HepG2 (cell line): ENCODE measurements around the gene ANKRD40CL. TPM values are rescaled to one million over a fixed set of nuclear protein-coding genes. Genes with fewer than 3 reads are reported as not detected.

Experiments
- FOSL1 ChIP-seq: sonication (generic); formaldehyde crosslinking; IDR thresholded peaks from 2 replicates; pipeline ENCODE4 v1.9.0; 2021; ENCODE audit warnings: missing genetic modification reagents, borderline replicate concordance
- HCFC1 ChIP-seq: fragments of 150-350 bp; IDR thresholded peaks from 2 replicates; pipeline ENCODE4 v1.6.1; 2014; ENCODE audit warnings: low read depth, low read length
- HNF4A ChIP-seq: sonication (generic); formaldehyde crosslinking; IDR thresholded peaks from 2 replicates; pipeline ENCODE4 v1.4.0; 2020; ENCODE audit warnings: missing genetic modification reagents
- HNRNPL ChIP-seq: fragments of 200-400 bp; formaldehyde crosslinking; IDR thresholded peaks from 2 replicates; pipeline ENCODE4 v1.6.1; 2017; ENCODE audit warnings: mild to moderate bottlenecking, low read depth, low read length
- KLF13 ChIP-seq: sonication (generic); formaldehyde crosslinking; IDR thresholded peaks from 2 replicates; pipeline ENCODE4 v1.4.0; 2020; ENCODE audit warnings: mild to moderate bottlenecking, missing genetic modification reagents
- NAIF1 ChIP-seq: sonication (generic); formaldehyde crosslinking; IDR thresholded peaks from 2 replicates; pipeline ENCODE4 v1.5.0; 2020; ENCODE audit warnings: mild to moderate bottlenecking, missing genetic modification reagents, borderline replicate concordance
- PAX8 ChIP-seq: sonication (generic); formaldehyde crosslinking; IDR thresholded peaks from 2 replicates; pipeline ENCODE4 v1.8.0; 2022; ENCODE audit warnings: mild to moderate bottlenecking, missing genetic modification reagents, borderline replicate concordance
- YEATS2 ChIP-seq: sonication (generic); formaldehyde crosslinking; IDR thresholded peaks from 2 replicates; pipeline ENCODE4 v1.4.0; 2020; ENCODE audit warnings: missing genetic modification reagents, borderline replicate concordance
- ZNF333 ChIP-seq: sonication (generic); formaldehyde crosslinking; IDR thresholded peaks from 2 replicates; pipeline ENCODE4 v1.4.0; 2020; ENCODE audit warnings: mild to moderate bottlenecking, missing genetic modification reagents, borderline replicate concordance
- ZNF335 ChIP-seq: sonication (generic); formaldehyde crosslinking; IDR thresholded peaks from 2 replicates; pipeline ENCODE4 v1.4.0; 2020; ENCODE audit warnings: missing genetic modification reagents
- polyA plus RNA-seq, 8 experiments: library from polyadenylated mRNA; depleted of rRNA in 3 of 8; stranded (reverse) in 7 of 8; unstranded in 1 of 8; fragments of >200 nt; fragmentation: Illumina TruSeq in 4 of 8; extraction: Trizol in 4 of 8; gene quantifications; 2 replicates each; pipeline versions ENCODE4 v1.2.1 to v1.2.3, GENCODE V29; 2011 to 2016; ENCODE audit warnings: low read depth in 4 of 8, missing spikeins in 1 of 8, mixed read lengths in 1 of 8; ENCODE audit not compliant: insufficient read depth in 1 of 8
- total RNA-seq, 5 experiments: library from RNA; depleted of rRNA; stranded (reverse); fragments of >200 nt; fragmentation: Illumina TruSeq; extraction: Trizol; gene quantifications; 2 replicates each; pipeline ENCODE4 v1.2.3, GENCODE V29; 2016; ENCODE audit warnings: low read depth in 1 of 5
- TF ChIP-seq, protein P1 (sequence below), 2 experiments: fragments of 450-650 bp in 1 of 2; sonication (generic) in 1 of 2; formaldehyde crosslinking in 1 of 2; IDR thresholded peaks; 2 replicates each; pipeline versions ENCODE4 v1.6.1 to v1.8.0; 2016 to 2022; ENCODE audit warnings: antibody characterized with exemption in 1 of 2, mild to moderate bottlenecking in 1 of 2, missing genetic modification reagents in 1 of 2
- TF ChIP-seq, protein P2 (sequence below): sonication (generic); formaldehyde crosslinking; IDR thresholded peaks from 2 replicates; pipeline ENCODE4 v1.8.1; 2023; ENCODE audit warnings: missing genetic modification reagents, mild to moderate bottlenecking, borderline replicate concordance
- TF ChIP-seq, protein P3 (sequence below): fragments of 450-650 bp; IDR thresholded peaks from 2 replicates; pipeline ENCODE4 v1.6.1; 2017; ENCODE audit warnings: mild to moderate bottlenecking
- TF ChIP-seq, protein P4 (sequence below), 2 experiments: IDR thresholded peaks; 2 replicates each; pipeline ENCODE4 v1.6.1; 2011 to 2012; ENCODE audit warnings: low read length in 2 of 2, borderline replicate concordance in 1 of 2, low read depth in 1 of 2, mild to moderate bottlenecking in 1 of 2, moderate library complexity in 1 of 2

ANKRD40CL gene
- total and polyA plus RNA-seq, 2 of the 13 experiments (the other 11 are each of a cell fraction or from before 2014, with no cell fraction given): 0.03 to 0.11 TPM

DNA sequence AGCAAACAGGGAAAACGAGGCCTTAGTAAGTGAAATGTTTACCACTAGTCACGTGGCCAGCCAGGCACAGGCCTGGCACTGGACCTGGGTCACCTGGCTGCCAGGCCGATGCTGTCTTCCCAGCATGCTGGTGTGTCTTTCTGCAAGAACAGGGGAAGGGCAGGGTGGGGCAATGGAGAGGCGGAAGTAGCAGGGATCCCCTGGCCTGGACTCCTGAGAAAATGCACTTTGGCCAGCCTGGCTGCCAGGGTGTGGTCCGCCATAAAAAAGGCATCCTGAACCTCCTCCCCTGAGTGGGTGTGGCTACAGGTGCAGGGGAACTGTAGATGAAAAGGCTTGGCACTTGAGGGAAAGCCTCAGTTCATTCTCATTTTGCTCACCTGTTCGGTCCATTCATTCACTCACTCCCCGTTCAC lies 1.0 kb upstream of the ANKRD40CL start (continued):
- TF ChIP-seq, protein P1, sequence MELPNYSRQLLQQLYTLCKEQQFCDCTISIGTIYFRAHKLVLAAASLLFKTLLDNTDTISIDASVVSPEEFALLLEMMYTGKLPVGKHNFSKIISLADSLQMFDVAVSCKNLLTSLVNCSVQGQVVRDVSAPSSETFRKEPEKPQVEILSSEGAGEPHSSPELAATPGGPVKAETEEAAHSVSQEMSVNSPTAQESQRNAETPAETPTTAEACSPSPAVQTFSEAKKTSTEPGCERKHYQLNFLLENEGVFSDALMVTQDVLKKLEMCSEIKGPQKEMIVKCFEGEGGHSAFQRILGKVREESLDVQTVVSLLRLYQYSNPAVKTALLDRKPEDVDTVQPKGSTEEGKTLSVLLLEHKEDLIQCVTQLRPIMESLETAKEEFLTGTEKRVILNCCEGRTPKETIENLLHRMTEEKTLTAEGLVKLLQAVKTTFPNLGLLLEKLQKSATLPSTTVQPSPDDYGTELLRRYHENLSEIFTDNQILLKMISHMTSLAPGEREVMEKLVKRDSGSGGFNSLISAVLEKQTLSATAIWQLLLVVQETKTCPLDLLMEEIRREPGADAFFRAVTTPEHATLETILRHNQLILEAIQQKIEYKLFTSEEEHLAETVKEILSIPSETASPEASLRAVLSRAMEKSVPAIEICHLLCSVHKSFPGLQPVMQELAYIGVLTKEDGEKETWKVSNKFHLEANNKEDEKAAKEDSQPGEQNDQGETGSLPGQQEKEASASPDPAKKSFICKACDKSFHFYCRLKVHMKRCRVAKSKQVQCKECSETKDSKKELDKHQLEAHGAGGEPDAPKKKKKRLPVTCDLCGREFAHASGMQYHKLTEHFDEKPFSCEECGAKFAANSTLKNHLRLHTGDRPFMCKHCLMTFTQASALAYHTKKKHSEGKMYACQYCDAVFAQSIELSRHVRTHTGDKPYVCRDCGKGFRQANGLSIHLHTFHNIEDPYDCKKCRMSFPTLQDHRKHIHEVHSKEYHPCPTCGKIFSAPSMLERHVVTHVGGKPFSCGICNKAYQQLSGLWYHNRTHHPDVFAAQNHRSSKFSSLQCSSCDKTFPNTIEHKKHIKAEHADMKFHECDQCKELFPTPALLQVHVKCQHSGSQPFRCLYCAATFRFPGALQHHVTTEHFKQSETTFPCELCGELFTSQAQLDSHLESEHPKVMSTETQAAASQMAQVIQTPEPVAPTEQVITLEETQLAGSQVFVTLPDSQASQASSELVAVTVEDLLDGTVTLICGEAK (IDR thresholded peaks at IDR 0.05): no peak
- TF ChIP-seq, protein P1 (CRISPR knock-in tag; IDR thresholded peaks at IDR 0.05): no peak
- TF ChIP-seq HNRNPL: no peak
- TF ChIP-seq ZNF335 (CRISPR knock-in tag): no peak
- no peak for TF ChIP-seq PAX8 (CRISPR knock-in tag)
- no peak for TF ChIP-seq ZNF333
- peak; percentile 67 for TF ChIP-seq HNF4A
- no peak for TF ChIP-seq NAIF1 (CRISPR knock-in tag)
- TF ChIP-seq, protein P2, sequence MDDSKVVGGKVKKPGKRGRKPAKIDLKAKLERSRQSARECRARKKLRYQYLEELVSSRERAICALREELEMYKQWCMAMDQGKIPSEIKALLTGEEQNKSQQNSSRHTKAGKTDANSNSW (CRISPR knock-in tag): no peak
- TF ChIP-seq YEATS2 (CRISPR knock-in tag): no peak
- TF ChIP-seq, protein P3, sequence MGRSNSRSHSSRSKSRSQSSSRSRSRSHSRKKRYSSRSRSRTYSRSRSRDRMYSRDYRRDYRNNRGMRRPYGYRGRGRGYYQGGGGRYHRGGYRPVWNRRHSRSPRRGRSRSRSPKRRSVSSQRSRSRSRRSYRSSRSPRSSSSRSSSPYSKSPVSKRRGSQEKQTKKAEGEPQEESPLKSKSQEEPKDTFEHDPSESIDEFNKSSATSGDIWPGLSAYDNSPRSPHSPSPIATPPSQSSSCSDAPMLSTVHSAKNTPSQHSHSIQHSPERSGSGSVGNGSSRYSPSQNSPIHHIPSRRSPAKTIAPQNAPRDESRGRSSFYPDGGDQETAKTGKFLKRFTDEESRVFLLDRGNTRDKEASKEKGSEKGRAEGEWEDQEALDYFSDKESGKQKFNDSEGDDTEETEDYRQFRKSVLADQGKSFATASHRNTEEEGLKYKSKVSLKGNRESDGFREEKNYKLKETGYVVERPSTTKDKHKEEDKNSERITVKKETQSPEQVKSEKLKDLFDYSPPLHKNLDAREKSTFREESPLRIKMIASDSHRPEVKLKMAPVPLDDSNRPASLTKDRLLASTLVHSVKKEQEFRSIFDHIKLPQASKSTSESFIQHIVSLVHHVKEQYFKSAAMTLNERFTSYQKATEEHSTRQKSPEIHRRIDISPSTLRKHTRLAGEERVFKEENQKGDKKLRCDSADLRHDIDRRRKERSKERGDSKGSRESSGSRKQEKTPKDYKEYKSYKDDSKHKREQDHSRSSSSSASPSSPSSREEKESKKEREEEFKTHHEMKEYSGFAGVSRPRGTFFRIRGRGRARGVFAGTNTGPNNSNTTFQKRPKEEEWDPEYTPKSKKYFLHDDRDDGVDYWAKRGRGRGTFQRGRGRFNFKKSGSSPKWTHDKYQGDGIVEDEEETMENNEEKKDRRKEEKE: no peak
- TF ChIP-seq KLF13 (CRISPR knock-in tag): no peak
- TF ChIP-seq, protein P4, sequence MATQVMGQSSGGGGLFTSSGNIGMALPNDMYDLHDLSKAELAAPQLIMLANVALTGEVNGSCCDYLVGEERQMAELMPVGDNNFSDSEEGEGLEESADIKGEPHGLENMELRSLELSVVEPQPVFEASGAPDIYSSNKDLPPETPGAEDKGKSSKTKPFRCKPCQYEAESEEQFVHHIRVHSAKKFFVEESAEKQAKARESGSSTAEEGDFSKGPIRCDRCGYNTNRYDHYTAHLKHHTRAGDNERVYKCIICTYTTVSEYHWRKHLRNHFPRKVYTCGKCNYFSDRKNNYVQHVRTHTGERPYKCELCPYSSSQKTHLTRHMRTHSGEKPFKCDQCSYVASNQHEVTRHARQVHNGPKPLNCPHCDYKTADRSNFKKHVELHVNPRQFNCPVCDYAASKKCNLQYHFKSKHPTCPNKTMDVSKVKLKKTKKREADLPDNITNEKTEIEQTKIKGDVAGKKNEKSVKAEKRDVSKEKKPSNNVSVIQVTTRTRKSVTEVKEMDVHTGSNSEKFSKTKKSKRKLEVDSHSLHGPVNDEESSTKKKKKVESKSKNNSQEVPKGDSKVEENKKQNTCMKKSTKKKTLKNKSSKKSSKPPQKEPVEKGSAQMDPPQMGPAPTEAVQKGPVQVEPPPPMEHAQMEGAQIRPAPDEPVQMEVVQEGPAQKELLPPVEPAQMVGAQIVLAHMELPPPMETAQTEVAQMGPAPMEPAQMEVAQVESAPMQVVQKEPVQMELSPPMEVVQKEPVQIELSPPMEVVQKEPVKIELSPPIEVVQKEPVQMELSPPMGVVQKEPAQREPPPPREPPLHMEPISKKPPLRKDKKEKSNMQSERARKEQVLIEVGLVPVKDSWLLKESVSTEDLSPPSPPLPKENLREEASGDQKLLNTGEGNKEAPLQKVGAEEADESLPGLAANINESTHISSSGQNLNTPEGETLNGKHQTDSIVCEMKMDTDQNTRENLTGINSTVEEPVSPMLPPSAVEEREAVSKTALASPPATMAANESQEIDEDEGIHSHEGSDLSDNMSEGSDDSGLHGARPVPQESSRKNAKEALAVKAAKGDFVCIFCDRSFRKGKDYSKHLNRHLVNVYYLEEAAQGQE (IDR thresholded peaks at IDR 0.05; ENCODE audit: borderline replicate concordance in 1 of 2, low read depth in 1 of 2, low read length in 2 of 2): no peak
- no peak for TF ChIP-seq HCFC1
- TF ChIP-seq FOSL1: no peak
